Fibroblast of gingiva (primary cell): ENCODE results near the gene TNS3.
A peak's percentile ranks its signal among the peaks of the same experiment; 100 is the strongest.

ENCODE experiments used
- DNase-seq: peaks from one replicate; pipeline ENCODE4 v3.0.0-alpha.2; 2011; ENCODE audit warnings: low read depth

TNS3 gene

DNA sequence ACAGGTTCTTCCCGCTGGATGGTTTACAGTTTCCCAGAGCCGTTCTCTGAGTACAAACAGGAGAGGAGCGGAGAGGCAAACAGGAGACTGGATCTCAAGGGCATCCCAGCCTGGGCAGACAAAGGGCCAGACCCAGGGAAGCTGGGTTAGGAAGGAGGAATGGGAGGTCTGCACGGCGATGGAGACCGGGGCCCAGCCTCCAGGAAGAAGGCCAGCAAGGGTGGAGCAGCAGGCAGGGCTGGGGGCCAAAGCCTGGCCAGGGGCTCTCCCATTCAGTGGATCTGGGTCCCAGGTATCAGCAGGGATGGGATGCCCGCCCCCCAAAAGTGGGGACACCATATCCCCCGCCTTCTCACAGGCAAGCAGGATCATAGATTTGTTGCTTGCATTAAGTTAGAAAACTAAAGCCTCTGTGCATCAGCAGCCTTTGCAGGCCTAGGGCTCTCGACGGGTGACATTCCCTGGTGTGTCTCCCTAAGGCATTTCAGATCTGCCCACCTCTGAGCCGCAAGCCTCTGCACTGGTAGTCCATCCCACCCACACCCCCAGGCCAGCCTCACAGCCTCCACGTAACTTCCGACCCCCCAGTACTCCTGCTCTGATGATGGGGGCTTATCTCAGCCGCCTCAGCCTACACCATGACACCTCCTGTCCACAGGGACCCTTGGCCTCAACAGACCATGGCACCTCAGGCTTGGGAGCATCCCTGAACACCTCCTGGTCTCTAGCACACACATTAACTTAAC, 59.9 kb downstream of the TNS3 start:
- no peak for DNase-seq

DNA sequence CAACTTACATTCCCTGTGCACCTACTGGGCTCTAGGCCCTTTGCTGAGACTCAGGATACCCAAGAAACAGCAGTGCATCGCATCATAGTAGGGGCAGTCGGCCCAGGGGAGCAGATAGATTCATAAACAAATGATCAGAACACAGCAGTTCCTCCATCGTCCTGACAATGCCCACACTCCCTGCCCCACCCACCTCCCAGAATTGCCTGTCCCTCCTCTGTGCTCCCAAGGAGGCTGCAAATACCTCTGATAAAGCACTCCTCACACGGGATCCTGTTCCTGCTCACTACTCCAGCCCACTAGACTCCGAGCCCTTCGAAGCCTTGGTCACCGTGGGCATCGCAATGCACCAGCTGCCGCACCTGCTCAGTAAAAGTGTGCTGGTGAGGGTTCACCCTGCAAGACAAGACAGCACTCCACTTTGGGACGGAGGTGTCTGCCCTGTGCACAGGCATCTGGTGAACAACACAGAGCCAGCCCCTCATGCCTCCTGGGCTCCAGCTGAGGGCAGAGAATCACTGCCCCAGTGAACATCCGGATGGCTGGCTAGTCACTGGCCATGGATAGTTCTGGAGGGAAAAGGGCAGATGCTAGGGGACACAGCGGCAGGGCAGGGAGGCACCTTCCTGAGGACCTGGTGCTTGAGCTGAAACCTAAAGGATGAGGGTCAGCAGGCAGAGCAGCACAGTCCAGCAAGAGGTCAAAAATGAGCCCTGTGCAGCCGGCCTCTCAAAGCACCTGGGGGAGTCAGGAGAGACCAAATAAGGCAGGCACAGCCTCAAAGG, 60.7 kb downstream of the TNS3 start:
- no peak for DNase-seq

DNA sequence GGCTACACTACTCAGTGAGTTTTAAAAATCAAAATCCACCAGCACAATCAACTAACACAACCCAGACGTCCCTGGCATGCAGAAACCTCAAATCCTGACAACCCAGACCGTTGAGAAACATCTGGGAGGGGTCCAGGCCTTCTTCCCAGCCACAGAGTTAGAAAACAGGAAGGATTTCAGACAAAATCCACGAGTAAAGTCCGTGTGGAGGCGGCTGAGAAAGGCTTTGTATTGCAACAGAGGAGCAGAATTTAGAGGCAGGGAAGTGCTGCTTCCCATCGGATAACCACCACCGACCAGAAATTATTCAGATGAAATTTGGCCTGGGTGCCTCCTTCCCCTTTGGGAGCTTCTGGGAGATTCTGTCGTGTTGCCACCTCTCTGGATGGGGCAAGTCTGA, 61.5 kb downstream of the TNS3 start:
- peak; percentile 89 for DNase-seq

DNA sequence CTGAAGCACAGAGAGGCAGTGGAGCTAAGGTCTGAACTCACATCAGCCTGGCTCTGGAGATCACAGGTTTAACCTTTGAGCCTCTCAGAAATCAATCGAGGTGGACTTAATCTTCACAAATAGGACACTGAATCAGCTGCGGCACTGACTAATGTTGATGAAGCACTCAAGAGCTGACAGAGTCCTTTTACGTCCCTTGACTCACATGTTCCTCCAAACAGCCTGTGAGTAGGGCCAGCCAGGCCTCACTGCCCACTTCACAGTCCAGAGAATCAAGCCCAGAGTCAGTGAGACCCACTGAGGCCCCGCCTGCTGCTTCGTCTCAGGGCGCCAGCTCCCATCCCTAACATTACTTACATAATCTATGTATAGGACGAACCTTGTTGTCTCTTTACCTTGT, 63.1 kb downstream of the TNS3 start:
- no peak for DNase-seq

DNA sequence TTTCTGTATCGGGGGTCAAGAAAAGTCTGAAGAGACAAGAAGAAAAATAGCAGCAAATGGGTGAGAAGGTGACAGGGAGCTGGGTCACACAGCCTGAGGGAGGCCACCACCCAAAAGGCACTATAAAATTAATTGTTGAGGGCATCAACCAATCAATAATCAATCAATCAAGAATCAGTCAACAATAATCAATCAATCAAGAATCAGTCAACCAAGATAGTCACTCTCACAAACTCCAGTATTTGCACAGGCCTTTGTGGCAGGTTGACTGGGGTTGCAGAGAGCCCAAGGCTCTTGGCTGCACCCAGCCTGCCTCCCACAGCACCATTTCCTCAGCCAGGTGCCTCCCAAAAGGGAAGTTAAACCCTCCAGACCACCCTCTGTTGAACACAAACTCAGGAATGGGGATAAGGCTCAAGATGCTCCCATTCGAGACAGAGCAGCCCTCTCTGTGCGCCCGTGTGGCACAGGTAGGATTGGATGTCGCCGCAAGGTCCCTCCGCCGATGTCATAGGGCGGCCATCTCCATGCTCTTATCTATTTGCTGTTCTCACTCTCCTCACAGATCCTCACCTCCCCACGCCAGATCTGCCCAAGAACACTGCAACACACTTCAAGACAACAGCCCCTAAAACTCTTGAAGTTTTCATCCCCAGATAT, 64.0 kb downstream of the TNS3 start:
- DNase-seq = no peak

DNA sequence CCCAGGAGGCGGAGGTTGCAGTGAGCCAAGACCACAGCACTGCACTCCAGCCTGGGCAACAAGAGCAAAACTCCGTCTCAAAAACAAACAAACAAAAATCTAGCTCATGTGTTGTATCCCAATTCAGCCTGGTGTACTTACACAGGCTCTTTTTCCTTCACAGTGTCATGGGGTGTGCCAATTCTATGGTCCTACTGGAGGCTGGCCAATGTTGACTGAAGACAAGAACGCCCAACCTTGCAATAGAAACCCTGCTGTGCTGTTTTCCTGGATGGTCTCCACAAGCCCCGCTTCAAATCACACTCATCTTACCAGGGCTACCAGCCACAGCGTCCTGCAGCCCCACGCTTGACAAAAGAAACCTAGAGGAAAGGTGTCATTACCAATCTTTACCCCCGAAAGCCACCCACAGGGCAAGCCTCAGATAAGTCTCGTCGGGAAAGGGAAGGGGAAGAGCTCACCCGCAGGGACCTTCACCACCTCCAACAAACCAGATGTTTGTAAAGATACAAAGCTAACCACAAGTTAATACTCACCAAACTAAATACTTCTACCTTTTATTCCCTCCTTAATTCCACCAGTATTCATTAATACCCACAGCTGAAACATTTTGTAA, 64.8 kb downstream of the TNS3 start:
- peak; percentile 36 for DNase-seq

DNA sequence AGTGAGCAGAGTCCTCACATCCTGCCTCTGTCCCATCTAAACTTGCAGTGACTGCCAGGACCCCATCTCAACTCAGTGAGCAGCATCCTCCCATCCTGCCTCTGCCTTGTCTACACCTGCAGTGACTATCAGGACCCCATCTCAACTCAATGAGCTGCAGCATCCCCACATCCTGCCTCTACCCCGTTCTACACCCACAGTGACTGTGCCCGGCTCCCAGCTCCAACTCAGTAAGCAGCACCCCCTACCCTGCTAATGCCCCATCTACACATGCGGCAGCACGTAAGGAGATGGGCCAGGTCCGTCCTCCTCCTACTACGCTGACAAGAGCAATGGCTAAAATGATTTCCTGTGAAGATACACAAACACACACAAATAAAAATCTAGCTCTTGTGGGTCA, 65.5 kb downstream of the TNS3 start:
- no peak for DNase-seq

DNA sequence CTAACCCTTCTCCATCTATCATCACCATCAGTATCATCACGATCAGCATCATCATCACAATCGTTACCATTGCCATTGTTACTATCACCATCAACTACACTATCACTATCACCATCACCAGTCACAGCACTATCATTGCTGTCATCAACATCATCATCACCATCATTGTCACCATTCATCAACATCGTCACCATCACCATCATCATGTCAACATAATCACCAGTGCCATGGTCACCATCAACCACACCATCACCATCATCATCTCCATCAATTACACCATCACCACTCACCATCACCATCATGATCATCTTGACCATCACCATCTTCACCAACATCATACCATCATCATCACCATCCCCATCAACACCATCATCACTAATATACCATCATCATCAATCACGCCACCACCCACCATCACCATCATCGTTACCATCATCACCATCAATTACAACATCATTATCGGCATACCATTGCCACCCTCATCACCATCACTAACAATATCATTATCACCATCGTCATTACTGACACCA, 66.5 kb downstream of the TNS3 start:
- no peak for DNase-seq

DNA sequence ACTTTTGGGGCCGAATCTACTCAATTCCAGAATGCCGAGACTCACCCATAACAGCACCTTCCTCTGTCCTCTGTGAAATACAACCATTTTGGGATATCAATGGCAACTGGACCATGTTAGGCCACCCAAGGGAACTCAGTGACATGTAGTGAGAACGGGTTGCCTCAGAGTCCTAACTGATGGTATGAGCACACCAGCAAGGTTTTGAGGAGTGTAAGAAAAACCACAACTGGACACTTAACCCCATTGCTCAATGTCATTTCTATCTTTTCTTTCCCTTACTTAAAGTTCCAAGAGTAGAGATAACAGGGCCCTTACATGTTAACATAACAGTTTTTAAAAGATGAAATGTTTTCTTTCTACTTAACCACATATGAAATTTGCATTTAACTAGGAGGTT, 67.1 kb downstream of the TNS3 start:
- DNase-seq = peak; percentile 28

DNA sequence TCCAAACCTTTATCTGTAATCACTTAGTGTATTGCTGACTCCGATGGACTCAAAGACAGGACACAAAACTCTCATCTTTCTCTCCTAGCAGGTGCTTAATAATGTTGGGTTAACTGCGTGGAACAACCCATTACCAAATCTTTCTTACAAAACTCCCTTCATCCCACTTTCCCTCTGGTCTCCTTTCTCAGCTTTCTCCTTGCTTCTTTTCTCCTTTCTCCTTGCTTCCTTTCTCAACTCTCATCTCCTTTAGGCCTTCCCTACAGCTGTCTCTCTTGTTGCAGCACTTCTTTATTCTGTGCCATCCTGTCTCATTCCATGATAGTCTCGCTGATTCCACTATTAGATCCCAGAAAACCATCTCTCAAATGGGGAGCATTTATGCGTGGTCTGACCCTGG, 67.5 kb downstream of the TNS3 start:
- no peak for DNase-seq

DNA sequence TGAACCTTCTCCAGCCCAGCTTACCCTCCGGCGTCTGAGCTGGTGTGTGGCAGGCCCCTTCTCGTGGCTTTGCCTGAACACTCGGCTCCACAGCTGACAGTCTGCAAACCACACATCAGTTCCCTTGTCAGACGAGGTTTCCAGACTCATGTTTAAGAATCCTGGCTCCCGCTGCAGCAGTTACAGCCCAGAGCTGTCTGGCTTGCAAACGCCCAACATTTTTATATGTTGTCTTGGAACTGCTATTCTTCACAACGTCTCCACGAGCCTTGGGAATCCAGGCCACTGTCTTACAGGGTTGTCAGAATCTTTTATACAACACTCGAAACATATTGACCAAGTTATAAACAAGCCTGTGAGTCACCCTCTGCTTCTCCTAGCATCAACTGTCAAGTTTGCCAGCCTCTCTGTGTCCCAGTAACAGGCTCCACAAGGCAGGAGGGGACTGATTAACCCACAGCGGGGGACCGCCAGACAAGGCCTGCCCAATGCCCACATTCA, 68.1 kb downstream of the TNS3 start:
- peak; percentile 78 for DNase-seq

DNA sequence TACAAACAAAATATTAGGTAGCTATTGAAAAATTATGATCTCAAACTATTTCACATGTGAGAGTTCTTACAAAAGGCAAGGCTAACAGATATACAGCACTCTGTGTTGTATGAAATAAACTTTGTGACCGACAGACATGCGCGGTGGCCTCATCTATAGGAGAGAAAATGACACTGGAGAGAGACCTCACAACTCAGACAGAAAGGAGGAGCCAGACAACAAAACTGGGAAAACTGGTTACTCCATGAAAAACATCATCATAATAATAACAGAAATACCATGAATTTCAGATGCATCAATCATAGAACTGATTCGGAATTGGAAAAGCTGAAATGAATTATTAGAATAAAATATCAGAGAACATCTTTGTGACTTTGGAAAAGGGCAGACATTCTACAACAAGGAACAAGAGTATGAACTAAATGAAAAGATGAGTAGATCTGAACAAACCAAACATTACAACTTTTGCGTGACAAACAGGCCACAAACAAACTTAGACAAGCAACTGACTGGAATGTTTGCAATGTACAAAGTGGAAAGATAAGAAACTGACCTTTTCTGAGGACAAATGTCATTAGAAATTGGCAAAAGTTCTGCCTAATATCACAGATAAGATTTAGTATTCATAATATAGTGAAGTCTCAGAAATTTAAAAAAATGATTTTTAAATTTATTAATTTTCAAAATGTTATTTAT, 69.3 kb downstream of the TNS3 start:
- DNase-seq = no peak

DNA sequence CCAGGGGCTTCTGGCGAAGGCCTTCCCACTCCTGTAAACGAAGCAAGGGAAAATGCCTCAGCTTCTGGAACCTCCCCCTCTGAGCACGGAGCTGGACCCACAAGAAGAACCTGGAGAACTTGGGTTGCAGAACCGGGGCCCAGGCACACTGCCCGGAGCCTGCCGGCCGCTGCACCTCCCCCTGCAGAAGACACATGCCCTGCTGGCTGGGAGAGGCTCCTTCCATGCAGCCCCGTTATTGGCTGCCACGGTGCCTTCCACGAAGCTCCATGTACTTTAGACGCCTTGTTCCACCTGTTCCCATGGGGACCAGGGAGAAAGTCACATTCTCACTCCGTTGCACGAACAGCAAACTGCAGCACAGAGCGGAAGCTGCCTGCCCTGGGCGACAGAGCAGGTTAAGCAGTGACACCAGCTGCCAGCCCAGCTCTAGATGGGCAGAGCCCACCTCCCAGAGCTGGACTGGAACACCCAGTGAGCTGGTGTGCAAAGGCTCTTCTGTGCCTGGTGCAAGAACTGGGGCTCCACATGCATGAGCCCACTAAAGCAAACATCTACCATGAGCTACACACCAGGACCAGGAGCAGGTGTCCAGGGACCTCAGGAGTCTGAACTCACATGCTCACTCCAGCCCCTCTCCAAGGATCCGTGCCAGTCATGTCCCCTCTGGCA, 70.1 kb downstream of the TNS3 start:
- DNase-seq = no peak

DNA sequence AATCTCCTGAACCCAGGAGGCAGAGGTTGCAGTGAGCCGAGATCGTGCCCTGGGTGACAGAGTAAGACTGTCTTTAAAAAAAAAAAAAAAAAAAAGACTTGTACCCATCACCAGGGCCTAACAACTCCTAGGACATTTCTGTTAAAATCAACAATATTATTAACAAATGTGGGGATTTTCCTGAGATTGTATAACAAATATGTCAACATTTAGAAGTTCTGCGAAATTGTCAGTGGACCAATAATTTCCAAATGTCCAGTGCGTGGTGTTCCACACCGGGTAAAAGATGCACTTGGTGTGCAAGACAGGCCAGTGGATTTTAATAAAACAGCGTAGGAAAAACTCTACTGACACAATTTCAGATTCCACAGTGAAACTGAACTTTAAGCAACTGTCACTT, 71.1 kb downstream of the TNS3 start:
- DNase-seq = no peak

DNA sequence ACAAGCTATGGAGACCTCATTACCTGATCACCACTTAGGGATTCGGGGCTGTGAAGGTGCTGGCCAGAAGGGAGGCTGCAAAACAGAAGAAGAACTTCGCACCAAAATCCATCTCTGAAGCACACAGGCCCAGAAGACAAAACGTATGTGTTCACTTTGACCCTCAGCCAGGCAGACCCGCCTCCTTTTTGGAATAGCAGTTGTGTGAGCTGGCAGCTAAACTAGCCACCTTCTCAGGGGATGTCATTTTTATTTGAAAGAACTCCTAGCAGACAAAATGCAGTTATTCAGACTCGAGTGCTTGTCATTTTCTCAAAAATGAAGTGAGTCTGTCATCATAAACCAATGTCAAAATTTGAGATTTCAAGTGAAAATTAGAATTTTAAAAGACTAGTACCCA, 71.7 kb downstream of the TNS3 start:
- DNase-seq = no peak

DNA sequence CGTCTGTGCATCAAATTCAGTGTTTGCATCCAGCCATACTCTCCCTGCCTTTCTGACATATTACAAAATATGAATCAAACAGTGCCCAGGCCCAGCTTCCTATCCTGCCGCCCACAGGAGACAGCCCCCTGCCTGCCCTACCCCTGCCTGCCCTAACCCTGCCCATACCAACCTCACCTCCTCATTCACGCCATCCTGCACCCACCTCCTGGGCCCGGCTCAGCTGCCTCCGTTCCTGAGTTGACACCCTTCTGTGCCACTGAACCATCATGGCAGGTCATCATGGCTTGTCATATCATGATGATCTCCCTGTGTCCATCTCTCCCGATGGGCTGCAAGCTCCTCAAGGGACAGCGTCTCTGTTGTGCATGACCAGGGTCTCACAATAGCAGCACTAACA, 72.3 kb downstream of the TNS3 start:
- no peak for DNase-seq

DNA sequence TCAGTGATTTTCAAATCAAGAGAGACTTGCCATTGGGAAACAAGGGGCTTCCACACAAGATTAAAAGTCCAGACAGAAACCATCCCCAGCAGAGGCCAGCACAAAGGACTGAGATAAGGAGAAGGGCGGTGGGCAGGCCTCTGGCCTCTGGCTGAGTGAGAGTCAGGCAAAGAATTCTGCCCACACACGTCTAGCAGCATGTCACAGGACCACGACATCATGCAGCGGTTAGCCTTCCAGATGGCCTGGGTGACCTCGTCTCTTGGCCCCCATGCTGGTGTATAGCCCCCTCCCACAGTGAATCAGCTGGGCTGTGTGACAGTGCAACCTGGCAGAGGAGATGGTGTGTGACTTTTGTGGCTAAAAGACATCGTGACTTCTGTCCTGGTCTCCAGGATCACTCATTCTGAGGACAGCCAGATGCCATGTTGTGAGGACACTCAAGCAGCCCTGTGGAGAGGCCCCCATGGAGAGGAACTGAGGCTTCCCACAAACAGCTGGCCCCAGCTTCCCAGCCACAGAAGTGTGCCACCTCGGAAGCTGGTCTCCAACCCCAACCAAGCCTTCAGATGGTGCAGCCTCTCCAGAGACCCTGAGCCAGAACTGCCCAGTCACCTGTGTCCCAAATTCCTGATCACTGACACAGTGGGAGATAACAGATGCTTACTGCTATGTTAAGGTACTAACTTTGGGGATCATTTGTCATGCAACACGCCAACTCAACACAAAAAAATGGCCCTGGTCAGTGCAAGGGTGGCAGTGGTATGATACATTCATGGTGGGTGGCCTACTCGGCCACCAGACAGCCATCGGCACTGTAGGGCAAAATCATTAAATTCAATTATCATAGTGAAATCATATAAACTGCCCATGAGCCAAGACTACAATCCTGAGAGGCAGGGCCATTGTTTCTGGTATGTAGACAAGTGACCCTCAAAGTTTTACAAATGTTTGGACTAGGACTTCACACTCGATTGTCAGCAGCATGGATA, 73.2 kb downstream of the TNS3 start:
- no peak for DNase-seq

DNA sequence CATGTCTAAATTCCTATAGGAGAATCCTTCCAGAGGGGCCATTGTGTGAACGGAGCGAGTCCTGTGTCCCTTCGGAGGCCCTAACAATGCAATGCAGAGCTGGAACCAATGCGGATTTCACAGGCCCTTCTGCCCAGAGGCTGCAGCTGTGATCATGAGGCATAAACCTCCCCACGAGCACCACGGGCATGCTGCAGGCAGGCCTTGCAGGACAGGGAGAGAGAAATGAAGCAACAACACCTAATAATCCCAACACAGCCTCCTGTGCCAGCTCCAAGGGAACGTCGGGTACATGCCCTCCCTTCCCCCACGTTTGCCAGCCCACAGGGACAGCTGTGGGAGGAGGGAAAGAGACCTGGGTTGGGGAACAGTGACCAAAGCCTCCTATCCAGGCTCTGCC, 74.4 kb downstream of the TNS3 start:
- DNase-seq = no peak

DNA sequence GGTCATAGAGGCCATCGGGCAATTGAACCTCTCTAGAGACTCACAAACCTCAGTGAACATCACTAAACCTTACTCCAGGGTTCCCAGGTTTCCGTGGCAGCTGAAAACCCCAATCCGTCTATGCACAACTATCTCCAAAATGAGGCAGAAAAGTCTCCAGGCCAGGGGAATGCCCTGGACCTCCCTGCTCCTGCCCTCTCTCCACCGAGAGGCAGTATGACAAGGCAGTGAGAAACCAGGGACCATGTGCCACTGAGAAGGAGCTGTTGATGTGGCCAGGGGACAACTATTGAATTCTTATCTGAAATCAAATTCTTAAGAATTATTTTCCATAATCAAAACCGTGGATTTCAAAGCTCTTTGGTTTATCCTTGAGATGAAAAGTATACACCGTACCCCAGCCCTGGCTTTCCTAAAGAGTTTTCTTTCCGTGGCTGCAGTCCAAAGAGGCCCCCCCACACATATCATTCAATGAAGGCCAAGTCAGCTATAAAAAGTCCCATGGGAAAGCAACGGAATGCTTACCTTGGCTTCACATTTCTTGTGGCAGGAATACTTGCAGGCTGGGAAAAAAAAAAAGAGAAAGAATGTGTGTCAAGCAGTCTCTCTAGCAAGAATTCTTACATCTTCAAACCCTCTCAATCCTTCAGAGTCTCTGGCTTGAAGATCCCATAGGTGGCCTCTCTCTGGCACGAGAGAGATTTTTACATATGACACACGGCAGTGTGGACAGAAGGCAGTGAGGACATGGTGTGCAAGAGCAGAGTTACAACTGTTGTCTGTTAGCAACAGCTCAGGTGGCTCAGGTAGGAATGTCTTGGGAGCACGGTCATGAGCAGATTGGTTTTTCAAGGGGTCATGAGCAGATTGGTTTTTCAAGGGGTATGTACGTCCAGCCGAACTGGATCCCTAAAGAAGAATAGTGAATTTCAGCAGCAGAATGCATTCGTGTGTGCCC, 75.2 kb downstream of the TNS3 start:
- DNase-seq = no peak
